ENCODE measurements around the gene MYH14. TPM values are rescaled to one million over a fixed set of nuclear protein-coding genes. Genes with fewer than 3 reads are reported as not detected.
"Not testable (repeated sequence)": the region's sequence is repeated elsewhere in the genome, so short reads cannot be mapped to it uniquely, and the experiment has no call there.

Gene MYH14
- total RNA-seq, 1 donor from 2014 or later = 91.0 TPM

- no peak for DNase-seq (ENCODE audit: low spot score)
Observed at GRCh38 chr19:50224986-50225747, 21.7 kb downstream of the MYH14 start.

- DNase-seq (ENCODE audit: low spot score) = no peak
Observed at GRCh38 chr19:50226536-50226935, 23.1 kb downstream of the MYH14 start.

GRCh38 chr19:50228153-50228552 is 24.7 kb downstream of the MYH14 start:
- DNase-seq (ENCODE audit: low spot score) = not testable (repeated sequence)

GRCh38 chr19:50230379-50231351 is 27.2 kb downstream of the MYH14 start:
- DNase-seq (ENCODE audit: low spot score) = no peak

- not testable (repeated sequence) for DNase-seq (ENCODE audit: low spot score)
Observed at GRCh38 chr19:50231417-50231816, 28.0 kb downstream of the MYH14 start.

- no peak for DNase-seq (ENCODE audit: low spot score)
Observed at GRCh38 chr19:50231821-50232220, 28.4 kb downstream of the MYH14 start.

- no peak for DNase-seq (ENCODE audit: low spot score)
Observed at GRCh38 chr19:50232600-50232999, 29.2 kb downstream of the MYH14 start.

- no peak for DNase-seq (ENCODE audit: low spot score)
Observed at GRCh38 chr19:50233308-50233910, 30.0 kb downstream of the MYH14 start.

GRCh38 chr19:50237493-50237892 is 34.1 kb downstream of the MYH14 start:
- not testable (repeated sequence) for DNase-seq (ENCODE audit: low spot score)

GRCh38 chr19:50238043-50238442 is 34.6 kb downstream of the MYH14 start:
- DNase-seq (ENCODE audit: low spot score) = no peak

- no peak for DNase-seq (ENCODE audit: low spot score)
Observed at GRCh38 chr19:50239921-50240590, 36.6 kb downstream of the MYH14 start.

- DNase-seq (ENCODE audit: low spot score) = no peak
Observed at GRCh38 chr19:50242581-50242980, 39.2 kb downstream of the MYH14 start.

- no peak for DNase-seq (ENCODE audit: low spot score)
Observed at GRCh38 chr19:50244695-50245094, 41.3 kb downstream of the MYH14 start.

- no peak for DNase-seq (ENCODE audit: low spot score)
Observed at GRCh38 chr19:50248413-50248812, 45.0 kb downstream of the MYH14 start.

- no peak for DNase-seq (ENCODE audit: low spot score)
Observed at GRCh38 chr19:50248826-50249225, 45.4 kb downstream of the MYH14 start.

GRCh38 chr19:50249636-50250035 is 46.2 kb downstream of the MYH14 start:
- no peak for DNase-seq (ENCODE audit: low spot score)

- DNase-seq (ENCODE audit: low spot score) = no peak
Observed at GRCh38 chr19:50250450-50251136, 47.2 kb downstream of the MYH14 start.

- DNase-seq (ENCODE audit: low spot score) = no peak
Observed at GRCh38 chr19:50252111-50252886, 48.9 kb downstream of the MYH14 start.

GRCh38 chr19:50252887-50253268 is 49.5 kb downstream of the MYH14 start:
- no peak for DNase-seq (ENCODE audit: low spot score)

- DNase-seq (ENCODE audit: low spot score) = no peak
Observed at GRCh38 chr19:50255115-50255514, 51.7 kb downstream of the MYH14 start.

Measured in mucosa of gallbladder (tissue), 1 donor.